SKM-1 treated with dmso at 0.1 percent for 144 hours (cell line): ENCODE results near the gene TXNL4A.
"Not testable (repeated sequence)": the region's sequence is repeated elsewhere in the genome, so short reads cannot be mapped to it uniquely, and the experiment has no call there.

ENCODE experiments used
- DNase-seq: peaks from one replicate; lab custom pipeline; 2025; ENCODE audit not compliant: unreplicated experiment; lab: John Stamatoyannopoulos, UW

The TXNL4A gene

GRCh38 chr18:79964330-79965118 is 23.8 kb downstream of the TXNL4A start, which contains the start of gene HSBP1L1:
HSBP1L1 (plus strand) TSS chr18:79964643; CDS start chr18:79964736, 93 bp downstream.
- no peak for DNase-seq

DNA sequence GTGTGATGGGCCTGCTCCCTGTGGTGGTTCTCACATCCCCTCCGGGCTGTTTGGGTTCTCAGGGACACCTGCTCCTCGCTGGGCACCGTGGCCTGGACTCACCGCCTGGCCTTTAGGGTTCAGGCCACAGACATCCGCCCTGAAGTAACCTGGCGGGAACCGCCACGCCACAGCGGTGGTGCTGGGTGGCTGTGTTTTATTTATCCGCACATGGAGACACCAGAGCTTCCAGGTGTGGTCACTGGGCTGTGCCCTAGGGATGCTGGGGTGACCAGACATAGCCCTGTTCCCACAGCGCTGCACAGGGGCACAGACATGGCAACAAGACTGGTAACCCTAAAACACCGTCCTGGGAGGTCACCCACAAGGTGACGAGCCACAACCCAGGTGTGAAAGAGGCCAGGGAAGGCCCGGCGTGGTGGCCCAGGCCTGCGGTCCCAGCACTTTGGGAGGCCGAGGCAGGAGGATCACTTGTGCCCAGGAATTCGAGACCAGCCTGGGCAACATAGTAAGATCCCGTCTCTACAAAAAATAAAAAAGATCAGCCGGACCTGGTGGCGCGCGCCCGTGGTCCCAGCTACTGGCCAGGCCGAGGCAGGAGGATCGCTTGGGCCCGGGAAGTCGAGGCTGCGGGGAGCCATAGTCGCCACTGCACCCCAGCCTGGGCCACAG is 24.6 kb downstream of the TXNL4A start:
- DNase-seq: no peak

- no peak for DNase-seq
These were observed 25.3 kb downstream of the TXNL4A start for GRCh38 chr18:79962835-79963657.

DNA sequence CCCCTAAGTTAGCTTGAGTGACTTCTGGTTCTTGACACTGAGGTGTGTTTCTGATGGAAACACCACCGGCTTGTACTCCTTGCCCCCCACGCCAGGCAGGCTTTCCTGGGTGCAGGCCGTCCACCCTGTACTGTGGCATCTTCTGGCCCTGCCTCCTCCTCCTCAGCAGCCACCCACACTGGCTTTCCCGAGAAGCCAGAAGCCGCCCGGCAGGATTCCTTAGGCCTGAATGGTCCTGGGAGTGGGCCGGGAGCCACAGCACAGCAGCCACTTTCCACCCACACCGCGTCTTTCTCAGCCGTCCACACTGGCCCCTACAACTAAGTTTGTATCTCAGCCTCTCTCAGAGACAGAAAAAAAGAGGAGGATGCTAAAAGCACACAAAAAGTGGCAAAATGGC is 26.1 kb downstream of the TXNL4A start:
- DNase-seq: no peak

GRCh38 chr18:79961527-79962291 is 26.7 kb downstream of the TXNL4A start:
- no peak for DNase-seq

DNA sequence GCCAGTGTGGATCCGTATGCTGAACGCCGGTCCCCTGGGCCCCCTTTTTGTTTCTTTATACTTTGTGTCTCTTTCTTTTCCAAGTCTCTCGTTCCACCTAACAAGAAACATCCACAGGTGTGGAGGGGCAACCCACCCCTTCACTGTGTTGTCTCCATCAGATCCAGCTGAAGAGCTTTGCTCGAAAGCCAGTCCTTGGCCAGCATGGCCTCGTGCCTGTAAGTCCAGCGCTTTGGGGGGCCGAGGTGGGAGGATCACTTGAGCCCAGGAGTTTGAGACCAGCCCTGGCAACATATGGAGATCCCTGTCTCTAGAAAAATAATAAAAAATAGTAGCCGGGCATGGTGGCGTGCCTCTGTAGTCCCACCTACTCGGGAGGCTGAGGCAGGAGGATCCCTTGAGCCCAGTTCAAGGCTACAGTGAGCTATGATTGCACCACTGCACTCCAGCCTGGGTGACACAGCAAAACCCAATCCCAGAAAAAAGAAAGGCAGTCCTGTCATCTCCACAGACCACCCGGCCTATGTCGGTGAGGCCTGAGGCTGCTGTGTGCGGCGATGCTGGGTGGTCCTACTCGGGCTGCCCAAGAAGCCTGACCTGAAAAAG is 27.3 kb downstream of the TXNL4A start:
- DNase-seq: no peak

- not testable (repeated sequence) for DNase-seq
These were observed 28.1 kb downstream of the TXNL4A start for GRCh38 chr18:79960161-79960801.

- DNase-seq: no peak
These were observed 29.4 kb downstream of the TXNL4A start for GRCh38 chr18:79958981-79959380.

- no peak for DNase-seq
These were observed 32.1 kb downstream of the TXNL4A start for GRCh38 chr18:79956276-79956675.

GRCh38 chr18:79955302-79956075 is 32.9 kb downstream of the TXNL4A start:
- no peak for DNase-seq

DNA sequence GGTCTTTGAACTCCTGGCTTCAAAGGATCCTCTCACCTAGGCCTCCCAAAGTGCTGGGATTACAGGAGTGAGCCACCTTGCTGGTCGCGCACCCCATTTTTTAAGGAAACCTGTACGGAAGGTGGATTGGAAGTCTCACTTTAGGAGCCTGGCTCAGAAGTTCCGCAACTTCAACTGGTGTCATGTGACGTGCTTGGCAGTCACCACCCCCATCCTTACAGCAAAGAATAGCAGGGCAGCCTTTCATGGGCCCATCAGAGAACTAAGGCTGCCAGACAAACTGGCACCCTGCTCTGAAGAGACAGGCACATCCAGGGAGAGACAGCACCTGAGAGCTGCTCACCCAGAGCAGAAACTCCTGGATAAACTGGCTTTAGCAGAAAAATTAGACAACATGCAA is 33.6 kb downstream of the TXNL4A start:
- no peak for DNase-seq

DNA sequence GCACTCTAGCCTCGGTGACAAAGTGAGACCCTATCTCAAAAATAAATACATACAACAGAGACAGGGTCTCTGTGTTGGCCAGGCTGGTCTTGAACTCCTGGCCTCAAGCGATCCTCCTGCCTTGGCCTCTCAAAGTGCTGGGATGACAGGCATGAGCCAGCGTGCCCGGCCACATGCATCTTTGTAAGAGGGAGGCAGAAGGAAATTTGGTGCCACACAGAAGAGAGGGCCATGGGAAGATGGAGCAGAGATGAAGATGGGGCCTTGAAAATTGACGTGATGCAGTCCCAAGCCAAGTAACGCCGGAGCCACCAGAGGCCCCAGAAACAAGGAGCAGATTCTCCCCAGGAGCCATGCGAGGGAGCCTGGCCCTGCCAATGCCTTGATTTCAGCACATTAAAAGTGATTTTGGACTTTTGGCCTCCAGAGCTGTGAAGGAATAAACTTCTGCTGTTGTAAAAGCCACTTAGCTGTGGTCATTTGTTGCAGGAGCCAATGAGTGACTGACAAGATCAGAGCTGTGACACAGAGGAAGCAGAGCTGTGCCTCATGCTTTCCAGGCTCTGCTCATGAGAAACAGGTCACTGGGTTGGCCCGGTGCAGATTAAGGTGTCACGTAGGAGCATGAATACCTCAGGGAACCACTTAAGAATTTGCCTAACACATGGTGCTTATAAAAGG is 34.3 kb downstream of the TXNL4A start:
- DNase-seq: no peak

- no peak for DNase-seq
These were observed 35.3 kb downstream of the TXNL4A start for GRCh38 chr18:79952996-79953559.

- no peak for DNase-seq
These were observed 35.8 kb downstream of the TXNL4A start for GRCh38 chr18:79952456-79952995.

DNA sequence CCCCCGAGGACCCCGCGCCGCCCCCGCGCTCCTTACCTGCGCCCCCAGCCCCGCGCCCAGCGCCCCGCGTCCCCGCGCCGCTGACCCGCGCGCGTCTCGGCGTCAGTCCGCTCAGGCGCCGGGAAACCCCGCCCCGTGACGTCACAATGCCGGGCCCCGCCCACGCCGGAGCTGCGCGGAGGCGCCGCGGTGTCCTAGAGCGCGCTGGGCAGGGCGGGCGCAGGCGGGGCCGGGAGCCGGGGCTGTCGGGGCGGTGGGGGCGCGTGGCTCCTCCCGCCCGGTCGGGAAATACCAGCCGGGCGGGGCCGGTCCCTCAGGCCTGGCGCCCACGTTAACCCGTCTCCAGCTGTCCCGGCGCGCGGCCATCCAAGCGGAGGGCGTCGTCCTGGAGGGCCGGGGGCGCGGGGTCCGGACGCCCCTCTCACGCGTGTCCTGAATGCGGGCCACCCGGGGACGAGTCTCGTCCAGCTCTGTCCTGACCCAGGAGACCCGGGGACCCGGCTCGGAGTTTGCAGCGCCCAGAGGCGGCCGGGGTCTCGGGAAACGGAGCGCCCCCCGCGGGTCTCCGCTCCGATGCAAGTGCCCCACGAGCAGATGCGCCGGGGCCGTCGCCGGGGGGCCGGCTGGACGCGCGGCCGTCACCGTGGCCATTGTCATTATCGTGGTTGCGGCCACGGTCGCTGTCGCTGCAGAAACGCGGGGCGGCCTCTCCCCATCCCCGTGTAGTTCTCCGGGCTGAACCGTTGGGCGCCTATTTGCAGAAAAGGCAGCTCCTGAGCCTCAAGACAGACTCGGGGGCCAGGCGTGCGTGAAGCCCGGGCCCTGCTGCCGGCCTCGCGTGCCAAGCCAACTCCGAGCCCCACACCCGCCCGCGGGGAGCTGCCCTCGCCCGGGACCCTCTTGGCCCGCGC is 36.6 kb downstream of the TXNL4A start, which contains the start of gene SLC66A2:
Gene SLC66A2, minus strand, starts transcription at position 109 of the 911 bp plus-strand sequence. CDS start 727 bp downstream, outside the sequence.
- DNase-seq: peak; percentile 73

DNA sequence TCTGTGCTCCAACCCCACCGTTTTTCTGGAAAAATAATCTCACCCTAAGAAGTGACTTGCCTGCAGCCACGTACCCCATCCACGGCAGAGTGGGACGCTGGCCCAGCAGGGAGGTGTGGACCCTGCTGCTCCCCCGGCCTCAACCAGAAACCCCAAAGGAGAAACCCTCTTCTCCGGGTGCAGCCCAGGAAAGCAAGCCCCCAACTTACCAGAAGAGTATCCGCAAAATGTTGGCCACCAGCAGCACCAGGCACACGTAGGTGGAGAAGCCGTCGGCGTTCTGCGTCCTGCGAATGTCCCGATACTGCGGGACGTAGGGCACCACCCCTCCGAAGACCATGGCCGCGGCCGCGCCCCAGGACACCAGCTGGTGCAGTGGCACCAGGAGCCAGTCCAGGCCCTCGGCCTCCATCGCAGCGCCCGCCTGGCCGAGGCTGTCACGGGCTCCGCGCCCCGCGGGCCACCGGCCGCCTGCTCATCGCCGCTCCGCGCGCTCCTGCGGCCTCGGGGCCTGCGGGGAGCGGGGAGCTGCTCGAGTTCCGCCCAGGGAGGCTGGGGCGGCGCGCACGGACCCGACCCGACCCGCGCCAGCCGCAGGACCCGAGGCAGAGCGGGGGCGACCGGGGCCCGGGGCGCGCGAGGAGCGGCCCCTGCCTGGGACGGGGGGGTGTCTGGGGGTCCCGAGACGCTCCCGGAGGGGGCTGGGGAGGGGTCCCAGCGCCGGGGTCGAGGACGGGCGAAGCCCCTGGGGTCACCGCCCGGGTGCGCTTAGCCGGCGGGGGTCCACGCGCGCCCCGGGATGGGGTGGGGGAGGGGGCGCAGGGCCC is 37.6 kb downstream of the TXNL4A start:
- DNase-seq: no peak
